NCI-H82 (cell line): ENCODE results near the gene RPL13.

Experiments
- DNase-seq: peaks from one replicate; lab custom pipeline; 2025; lab: John Stamatoyannopoulos, UW

Gene RPL13

DNA sequence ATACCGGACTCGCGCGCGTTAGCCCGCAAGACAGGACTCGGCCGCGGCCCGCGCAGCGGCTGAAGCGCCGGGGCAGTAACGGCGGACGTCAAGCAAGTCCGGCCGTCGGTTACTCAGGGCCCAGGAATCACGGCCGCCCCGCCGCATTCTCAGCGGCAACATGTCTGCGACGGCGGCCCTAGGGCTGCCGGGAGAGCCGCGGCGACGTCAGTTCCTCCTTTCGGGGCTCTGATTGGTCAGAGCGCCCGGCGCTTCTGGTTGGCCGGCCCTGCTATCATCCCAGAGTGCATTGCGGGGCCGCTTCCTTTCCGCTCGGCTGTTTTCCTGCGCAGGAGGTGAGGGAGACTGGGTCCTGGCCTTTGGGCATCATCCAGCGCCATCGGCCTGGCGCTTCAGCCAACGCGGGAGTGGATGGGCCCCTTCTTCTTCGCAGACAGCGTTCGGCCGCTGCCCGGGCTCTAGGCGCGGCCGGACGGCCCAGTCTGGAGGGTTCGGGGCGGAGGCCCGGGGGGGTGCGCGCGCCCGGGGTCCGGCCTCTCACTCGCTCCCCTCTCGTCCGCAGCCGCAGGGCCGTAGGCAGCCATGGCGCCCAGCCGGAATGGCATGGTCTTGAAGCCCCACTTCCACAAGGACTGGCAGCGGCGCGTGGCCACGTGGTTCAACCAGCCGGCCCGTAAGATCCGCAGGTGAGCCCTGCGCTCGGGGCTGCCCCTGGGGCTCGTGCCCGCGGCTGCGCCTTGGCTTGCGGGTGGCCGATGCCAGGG lies at the start of gene RPL13:
Gene RPL13 (plus strand): TSS at position 305 of the 764 bp plus-strand sequence. CDS start 278 bp downstream, at position 583.
- peak; percentile 97 for DNase-seq

DNA sequence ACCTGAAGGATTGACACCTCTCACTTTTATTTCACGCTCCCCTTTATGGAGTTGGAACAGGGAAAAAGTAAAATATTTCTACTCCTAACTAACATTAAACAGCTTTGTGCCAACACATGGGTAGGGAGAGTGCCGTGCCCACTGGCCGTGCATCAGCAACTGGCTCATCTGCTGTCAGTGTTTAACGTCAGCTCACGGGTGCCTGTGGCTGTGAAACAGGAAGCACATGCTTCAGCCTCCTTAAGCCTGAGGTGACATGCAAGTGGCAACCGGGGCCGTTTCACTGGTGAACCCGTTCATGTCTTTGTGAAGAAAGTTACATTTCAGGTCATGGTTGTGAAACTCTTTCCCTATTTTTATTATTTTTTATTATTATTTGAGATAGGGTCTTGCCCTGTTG lies 49.1 kb upstream of the RPL13 start:
- DNase-seq, result no peak

DNA sequence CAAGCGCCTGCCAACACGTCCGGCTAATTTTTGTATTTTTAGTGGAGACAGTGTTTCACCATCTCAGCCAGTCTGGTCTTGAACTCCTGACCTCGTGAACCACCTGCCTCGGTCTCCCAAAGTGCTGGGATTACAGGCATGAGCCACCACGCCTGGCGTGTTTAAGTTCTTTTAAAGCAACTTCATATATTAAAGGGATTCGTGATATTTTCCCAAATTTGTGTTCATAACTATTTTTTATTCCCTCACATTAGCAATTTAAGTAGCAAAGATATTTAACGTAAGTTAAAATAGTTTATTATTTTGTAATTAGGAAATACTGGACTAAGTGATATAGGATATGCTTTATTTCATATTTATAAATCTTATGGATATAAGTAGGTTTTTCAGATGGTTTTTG lies 48.0 kb upstream of the RPL13 start:
- DNase-seq, result no peak

DNA sequence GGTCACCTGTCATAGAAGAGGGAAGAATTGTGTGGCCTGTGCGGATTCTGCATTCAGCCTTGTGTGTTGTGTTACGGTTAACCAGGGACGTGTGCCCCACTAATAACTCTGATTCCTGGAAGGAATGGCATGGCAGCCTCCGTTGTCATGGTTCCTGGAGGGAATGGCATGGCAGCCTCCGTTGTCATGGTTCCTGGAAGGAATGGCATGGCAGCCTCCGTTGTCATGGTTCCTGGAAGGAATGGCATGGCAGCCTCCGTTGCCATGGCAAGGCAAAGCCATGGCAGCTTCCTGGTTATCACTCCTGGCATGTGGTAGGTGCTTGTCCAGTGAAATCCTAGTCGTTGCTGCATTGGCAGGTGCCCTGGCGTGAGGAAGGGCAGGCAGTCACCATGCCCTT lies 43.4 kb upstream of the RPL13 start:
- no peak for DNase-seq

DNA sequence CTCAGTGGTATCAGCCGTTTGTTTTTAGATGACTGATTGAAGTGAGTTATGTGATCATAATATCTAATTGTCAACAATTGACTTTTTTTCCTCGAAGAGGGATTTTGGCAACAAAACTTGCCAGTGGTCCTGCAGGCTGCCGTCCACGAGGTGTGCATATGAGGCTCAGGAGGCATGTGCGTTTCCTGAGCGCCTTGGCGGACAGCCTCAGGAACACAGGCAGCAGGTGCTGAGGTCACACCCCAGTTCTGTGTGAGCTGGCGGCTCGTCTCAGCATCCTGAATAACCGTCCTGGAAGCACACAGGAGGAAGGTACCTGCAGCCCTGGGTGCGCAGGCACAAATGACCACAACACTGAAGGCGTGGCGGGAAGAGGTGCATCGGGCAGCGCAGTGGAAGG lies 40.6 kb upstream of the RPL13 start:
- no peak for DNase-seq

DNA sequence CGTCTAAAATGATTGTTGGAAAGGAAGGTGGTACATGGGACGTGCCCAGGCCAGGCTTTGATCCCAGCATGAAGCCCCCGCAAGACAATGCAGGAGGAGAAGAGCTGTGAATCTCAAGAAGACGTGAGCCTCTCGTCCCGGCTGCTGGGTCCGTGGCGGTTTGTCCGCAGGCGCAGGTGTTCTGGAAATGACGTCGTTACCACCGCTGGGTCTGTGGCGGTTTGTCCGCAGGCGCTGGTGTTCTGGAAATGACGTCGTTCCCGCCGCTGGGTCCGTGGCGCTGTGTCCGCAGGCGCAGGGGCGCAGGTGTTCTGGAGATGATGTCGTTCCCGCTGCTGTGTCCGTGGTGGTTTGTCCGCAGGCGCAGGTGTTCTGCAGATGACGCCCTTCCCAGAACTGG lies 38.2 kb upstream of the RPL13 start:
- DNase-seq, result no peak

DNA sequence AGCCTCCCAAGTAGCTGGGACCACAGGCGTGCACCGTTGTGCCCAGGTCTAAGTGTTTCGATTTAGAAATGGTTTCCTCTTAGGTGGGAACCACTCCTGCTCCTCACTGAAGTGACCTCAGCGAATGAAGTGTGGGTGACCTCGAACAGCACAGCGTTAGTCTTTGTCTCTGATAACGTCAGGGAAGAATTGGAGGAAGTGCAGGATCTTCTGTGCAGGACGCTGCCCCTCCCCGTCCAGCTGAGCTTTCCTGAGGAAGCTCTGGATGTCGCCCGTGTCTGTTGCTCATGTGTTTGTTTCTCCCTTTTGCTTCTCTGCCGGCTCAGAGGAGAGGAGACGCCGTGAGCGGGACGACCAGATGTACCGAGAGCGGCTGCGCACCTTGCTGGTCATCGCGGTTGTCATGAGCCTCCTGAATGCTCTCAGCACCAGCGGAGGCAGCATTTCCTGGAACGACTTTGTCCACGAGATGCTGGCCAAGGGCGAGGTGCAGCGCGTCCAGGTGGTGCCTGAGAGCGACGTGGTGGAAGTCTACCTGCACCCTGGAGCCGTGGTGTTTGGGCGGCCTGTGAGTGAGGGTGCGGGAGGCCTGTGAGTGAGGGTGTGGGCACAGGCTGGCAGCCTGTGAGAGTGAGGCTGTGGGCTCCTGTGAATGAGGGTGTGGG lies 36.7 kb upstream of the RPL13 start:
- DNase-seq, result no peak

- no peak for DNase-seq
Observed at GRCh38 chr16:89525146-89525913, 35.2 kb upstream of the RPL13 start.

- DNase-seq, result no peak
Observed at GRCh38 chr16:89529097-89529496, 31.4 kb upstream of the RPL13 start.

- no peak for DNase-seq
Observed at GRCh38 chr16:89530401-89531381, 29.8 kb upstream of the RPL13 start.

DNA sequence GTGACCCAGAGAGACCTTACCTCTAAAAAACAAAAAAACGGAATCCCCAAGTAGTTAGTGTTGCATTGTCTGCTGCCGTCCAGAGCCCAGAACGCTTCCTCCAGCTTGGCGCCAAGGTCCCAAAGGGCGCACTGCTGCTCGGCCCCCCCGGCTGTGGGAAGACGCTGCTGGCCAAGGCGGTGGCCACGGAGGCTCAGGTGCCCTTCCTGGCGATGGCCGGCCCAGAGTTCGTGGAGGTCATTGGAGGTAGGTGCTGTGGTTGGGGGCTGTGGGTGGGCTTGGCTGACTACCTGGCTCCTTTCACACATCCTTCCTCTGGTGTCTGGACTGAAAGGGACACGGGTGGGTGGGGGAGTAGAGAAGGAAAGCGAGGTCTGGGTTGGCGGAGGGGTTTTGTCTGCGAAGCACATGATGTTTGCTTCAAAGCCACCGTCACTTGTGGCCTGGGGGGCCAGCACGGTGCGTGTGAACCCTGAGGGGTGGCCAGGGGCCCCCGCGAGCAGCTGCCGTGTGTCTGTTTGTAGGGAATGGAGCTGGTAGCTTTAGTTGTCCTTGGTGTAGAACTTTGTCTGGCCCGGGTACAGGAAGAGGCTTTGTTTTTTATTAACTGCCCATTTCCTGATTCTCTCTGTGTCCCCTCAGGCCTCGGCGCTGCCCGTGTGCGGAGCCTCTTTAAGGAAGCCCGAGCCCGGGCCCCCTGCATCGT lies 28.5 kb upstream of the RPL13 start:
- DNase-seq, result no peak

DNA sequence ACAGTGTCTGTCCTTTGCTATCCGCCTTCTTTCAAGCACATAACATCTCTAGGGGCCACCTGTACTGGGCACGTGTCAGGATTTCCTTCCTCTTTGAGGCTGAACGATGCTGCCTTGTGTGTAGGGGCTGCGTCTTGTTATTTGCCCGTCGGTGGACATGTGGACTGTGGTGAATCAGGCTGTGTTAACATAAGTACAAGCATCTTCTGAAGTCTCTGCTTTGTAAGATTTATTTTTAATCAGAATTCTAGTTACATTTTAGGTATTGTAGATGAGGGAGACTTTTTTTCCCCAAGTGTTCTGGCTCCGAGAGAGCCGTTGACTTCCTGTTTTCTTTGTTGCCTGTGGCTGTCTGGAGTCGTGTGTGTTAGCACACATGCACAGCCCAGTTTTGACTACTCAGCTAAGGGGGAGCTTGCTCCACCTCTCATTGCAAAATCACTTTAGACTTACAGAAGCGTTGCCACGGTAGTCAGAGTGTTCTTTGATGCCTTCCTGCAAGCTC lies 26.2 kb upstream of the RPL13 start:
- no peak for DNase-seq

DNA sequence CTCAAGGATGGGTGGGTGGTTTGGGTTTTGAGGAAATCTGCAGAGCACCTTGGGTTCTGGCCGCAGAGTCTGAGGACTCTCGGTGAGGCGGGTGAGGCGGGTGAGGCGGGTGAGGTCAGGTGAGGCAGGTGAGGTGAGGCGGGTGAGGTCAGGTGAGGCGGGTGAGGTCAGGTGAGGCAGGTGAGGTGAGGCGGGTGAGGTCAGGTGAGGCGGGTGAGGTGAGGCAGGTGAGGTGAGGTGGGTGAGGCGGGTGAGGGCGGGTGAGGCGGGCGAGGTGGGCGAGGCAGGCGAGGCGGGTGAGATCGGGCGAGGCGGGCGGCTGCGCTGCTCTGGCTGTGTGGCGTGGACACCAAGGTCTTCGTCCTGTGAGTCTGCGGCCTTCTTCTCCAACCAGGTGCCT lies 24.1 kb upstream of the RPL13 start:
- no peak for DNase-seq

- no peak for DNase-seq
Observed at GRCh38 chr16:89536886-89537548, 23.5 kb upstream of the RPL13 start.

DNA sequence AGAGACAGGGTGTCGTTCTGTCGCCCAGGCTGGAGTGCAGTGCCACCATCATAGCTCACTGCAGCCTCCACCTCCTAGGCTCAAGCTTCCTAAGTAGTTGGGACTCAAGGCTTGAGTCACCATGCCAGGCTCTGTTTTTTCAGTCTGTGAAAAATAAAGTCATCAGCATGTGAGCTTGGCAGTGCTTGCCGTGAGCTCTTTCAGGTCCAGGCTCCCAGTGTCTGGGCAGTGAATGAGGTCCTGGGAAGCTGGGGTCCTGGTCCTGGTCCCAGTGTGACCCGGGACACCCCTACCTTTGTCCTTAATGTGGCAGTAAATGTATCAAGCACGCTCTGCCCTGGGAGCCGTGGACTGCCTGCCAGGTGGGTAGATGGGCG lies 22.9 kb upstream of the RPL13 start:
- DNase-seq, result no peak

DNA sequence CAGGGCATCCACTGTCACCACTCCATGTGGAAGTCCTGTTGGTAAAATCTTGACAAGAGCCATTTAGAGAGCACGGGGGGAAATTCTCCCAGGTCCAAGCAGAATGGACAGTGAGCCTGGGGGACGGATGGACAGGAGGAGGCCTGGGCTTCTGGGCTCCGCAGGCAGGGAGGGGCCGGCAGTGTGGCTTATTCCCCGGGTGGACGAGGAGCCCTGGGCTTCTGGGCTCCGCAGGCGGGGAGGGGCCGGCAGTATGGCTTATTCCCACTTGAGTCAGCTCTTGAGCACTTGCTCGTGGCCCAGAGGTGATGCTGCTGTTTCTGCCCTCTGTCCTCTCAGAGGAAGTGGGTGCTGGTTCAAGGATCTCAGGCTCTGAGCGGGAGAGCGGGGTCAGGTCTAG lies 22.2 kb upstream of the RPL13 start:
- DNase-seq, result no peak

- no peak for DNase-seq
Observed at GRCh38 chr16:89540557-89540956, 19.9 kb upstream of the RPL13 start.

GRCh38 chr16:89541792-89542191 lies 18.7 kb upstream of the RPL13 start:
- no peak for DNase-seq

DNA sequence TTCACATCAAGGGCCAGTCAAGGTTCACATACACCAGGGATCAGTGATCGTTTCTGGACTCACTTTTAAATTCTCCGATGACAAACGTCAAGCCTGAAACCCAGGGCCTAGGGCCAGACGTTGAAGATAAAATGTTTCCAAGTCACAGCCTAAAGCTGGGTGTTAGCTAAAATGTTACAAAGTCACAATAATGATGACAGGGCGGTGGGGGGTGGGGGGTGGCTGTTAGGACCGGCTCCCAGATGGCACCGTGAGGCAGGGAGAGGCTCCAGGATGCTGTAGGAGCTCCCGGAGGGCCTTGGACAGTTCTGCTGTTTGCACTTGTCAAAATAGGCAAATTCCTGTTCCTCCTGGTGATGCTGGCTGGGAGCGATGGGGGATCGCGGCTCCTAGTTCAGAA lies 16.4 kb upstream of the RPL13 start:
- no peak for DNase-seq

GRCh38 chr16:89544713-89545043 lies 15.8 kb upstream of the RPL13 start:
- no peak for DNase-seq
